Skeletal muscle satellite cell (primary cell): Measurements from ENCODE around the gene GPR35. TPM values are rescaled to one million over a fixed set of nuclear protein-coding genes. Genes with fewer than 3 reads are reported as not detected.

Experiments used
- H3K27me3 ChIP-seq: 2 replicates; pipeline ENCODE4 v1.7.0; 2013; ENCODE audit warnings: low read length; ENCODE audit not compliant: control insufficient read depth, insufficient read depth
- H3K36me3 ChIP-seq: 2 replicates; pipeline ENCODE4 v1.7.0; 2013; ENCODE audit warnings: mild to moderate bottlenecking, control low read depth, low read length; ENCODE audit not compliant: insufficient read depth
- H3K4me1 ChIP-seq: 2 replicates; pipeline ENCODE4 v1.7.0; 2013; ENCODE audit warnings: low read length; ENCODE audit not compliant: control insufficient read depth, insufficient read depth
- H3K4me2 ChIP-seq: 2 replicates; pipeline ENCODE4 v1.7.0; 2013; ENCODE audit warnings: mild to moderate bottlenecking, low read length
- H3K4me3 ChIP-seq: 2 replicates; pipeline ENCODE4 v1.7.0; 2013; ENCODE audit warnings: low read length
- H3K9ac ChIP-seq: 2 replicates; pipeline ENCODE4 v1.7.0; 2013; ENCODE audit warnings: mild to moderate bottlenecking, low read depth, low read length, moderate library complexity
- H3K9me3 ChIP-seq: replicated peaks from 2 replicates; pipeline ENCODE4 v1.7.0; 2013; ENCODE audit warnings: mild to moderate bottlenecking, control low read depth, low read length
- total RNA-seq: library from RNA; depleted of rRNA; stranded (reverse); fragments of >200 nt; gene quantifications from 2 replicates; pipeline ENCODE4 v1.2.3, GENCODE V29; 2012; rRNA removed

Gene GPR35, protein sequence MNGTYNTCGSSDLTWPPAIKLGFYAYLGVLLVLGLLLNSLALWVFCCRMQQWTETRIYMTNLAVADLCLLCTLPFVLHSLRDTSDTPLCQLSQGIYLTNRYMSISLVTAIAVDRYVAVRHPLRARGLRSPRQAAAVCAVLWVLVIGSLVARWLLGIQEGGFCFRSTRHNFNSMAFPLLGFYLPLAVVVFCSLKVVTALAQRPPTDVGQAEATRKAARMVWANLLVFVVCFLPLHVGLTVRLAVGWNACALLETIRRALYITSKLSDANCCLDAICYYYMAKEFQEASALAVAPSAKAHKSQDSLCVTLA
- total RNA-seq = under 0.01 TPM in 1 of 2 replicates, not detected in the other

DNA sequence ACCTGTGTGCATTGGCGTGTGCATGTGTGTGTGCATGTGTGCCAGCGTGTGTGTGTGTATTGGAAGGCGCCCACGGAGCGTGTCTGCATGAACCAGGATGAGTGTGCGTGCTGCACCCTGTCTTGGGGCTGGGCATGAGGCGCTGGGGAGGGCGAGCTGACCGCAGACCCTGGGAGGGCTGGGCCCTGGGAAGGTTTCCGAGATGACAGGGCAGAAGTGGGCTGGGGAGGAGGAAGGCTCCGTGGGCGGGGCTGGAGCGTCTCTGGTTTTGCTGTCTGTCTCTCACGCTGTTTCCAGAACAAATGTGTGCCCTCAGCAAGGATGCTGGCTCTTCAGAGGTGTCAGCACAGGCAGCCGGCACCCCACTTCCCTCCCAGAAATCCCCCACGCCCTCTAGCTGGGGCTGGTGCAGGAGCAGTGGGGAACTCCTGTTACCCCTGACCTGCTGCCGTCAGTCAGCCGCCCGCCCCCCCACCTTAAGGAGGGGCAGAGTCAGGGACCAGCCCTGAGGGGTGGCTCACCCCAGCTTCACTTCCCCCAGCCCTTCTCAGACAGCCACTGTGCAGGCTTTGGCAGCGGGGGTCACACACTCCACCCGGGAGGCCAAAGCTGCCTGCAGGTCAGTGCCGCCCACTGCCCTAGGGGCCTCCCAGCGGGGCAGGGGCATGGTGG is at the start of gene GPR35:
Gene GPR35 (plus strand): TSS at position 531 of the 672 bp plus-strand sequence. CDS start 4,473 bp downstream, outside the sequence.
- peak within 1 kb of the TSS; percentile 50 for H3K4me2 ChIP-seq
- no peaks in the 10 kb centered on the region for H3K9me3 ChIP-seq
- no peak within 1 kb of the TSS for H3K9ac ChIP-seq
- no peak within 1 kb of the TSS for H3K4me3 ChIP-seq
- H3K4me1 ChIP-seq = peaks cover 10% of the 10 kb centered on the region
- H3K27me3 ChIP-seq = peaks cover 13% of the 10 kb centered on the region
- no peaks in the 10 kb centered on the region for H3K36me3 ChIP-seq

DNA sequence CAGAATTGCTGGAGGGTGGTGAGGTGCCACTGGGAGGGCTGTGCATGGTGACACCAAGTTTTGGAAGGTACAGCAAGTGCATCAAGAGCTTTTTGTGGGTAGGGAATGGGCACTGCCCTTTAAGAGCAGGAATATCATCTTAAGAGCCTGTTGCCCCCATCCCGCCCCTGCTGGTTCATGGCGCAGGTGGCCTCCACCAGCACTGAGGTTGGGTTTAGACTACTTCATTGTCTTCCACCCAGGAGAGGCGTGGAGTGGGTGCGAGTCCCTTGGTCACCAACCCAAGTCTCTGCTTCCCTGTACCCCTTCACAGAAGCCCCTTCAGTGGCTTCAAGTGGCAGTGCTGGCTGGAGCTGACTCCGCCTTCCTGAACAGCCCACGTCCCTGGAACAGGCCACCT is 49.2 kb upstream of the GPR35 start:
- H3K4me2 ChIP-seq = no peak overlapping the region
- H3K4me1 ChIP-seq = peaks cover 18% of the 10 kb centered on the region
- H3K27me3 ChIP-seq = no peaks in the 10 kb centered on the region
- peaks cover 37% of the 10 kb centered on the region for H3K36me3 ChIP-seq
- H3K9me3 ChIP-seq = no peaks in the 10 kb centered on the region
- no peak overlapping the region for H3K9ac ChIP-seq
- no peak overlapping the region for H3K4me3 ChIP-seq

DNA sequence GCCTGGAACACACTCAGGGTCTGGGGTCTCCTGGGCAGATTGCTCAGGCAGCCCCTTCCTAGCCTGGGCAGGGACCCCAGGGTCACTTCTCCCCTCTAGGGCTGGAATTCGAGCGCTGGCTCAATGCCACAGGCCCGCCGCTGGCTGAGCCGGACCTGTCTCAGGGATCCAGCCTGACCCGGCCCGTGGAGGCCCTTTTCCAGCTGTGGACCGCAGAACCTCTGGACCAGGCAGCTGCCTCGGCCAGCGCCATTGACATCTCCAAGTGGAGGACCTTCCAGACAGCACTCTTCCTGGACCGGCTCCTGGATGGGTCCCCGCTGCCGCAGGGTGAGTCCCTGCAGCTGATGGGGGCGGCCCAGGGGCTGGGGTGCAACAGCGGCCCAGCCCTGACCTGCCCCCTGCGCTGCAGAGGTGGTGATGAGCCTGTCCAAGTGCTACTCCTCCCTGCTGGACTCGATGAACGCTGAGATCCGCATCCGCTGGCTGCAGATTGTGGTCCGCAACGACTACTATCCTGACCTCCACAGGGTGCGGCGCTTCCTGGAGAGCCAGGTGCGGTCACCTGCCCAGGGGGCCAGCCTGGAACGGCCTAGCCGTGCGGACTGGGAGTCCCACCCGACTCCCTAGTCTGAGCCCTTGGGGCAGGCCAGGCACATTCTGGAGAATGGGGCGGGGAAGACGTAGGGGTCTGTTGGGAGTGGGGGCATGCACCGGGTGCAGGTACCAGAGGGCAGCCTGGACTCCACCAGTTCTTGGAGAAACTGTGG is 48.7 kb upstream of the GPR35 start:
- Histone ChIP-seq H3K27me3 (no peaks in the 10 kb centered on the region), H3K9me3 (no peaks in the 10 kb centered on the region), H3K4me1 (peaks cover 18% of the 10 kb centered on the region), H3K9ac (no peak overlapping the region), H3K36me3 (peaks cover 37% of the 10 kb centered on the region), H3K4me2 (no peak overlapping the region), H3K4me3 (no peak overlapping the region)

DNA sequence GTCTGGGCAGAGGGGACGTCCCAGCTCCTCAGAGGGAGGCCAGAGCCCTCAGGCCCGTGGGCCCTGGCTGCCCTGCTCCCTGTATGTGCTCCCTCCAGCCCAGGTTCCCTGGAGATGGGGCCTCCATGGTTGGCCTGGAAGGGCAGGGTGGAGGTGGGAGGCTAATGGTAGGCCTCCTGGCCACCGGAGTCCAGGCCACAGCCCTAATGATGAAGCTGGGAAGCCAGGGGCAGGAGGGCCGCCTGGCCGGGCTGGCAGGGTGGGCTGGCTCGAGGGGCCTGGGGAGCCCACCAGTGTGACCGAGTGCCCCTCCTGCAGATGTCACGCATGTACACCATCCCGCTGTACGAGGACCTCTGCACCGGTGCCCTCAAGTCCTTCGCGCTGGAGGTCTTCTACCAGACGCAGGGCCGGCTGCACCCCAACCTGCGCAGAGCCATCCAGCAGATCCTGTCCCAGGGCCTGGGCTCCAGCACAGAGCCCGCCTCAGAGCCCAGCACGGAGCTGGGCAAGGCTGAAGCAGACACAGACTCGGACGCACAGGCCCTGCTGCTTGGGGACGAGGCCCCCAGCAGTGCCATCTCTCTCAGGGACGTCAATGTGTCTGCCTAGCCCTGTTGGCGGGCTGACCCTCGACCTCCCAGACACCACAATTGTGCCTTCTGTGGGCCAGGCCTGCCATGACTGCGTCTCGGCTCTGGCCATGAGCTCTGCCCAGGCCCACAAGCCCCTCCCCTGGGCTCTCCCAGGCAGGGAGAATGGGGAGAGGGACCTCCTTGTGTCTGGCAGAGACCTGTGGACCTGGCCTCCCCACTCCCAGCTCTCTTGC is 47.8 kb upstream of the GPR35 start:
- no peak overlapping the region for H3K4me3 ChIP-seq
- H3K9me3 ChIP-seq = no peaks in the 10 kb centered on the region
- H3K4me1 ChIP-seq = peaks cover 18% of the 10 kb centered on the region
- H3K36me3 ChIP-seq = peaks cover 37% of the 10 kb centered on the region
- H3K4me2 ChIP-seq = no peak overlapping the region
- H3K9ac ChIP-seq = no peak overlapping the region
- H3K27me3 ChIP-seq = no peaks in the 10 kb centered on the region

DNA sequence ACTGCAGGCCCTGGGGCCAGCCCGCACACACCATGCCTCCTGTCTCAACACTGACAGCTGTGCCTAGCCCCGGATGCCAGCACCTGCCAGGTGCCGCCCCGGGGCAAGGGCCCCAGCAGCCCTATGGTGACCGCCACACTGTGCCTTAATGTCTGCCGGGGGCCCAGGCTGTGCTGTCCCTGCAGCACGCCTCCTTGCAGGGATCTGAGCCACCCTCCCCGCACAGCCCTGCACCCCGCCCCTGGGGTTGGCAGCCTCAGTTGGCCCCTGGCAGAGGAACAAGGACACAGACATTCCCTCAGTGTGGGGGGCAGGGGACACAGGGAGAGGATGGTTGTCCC is 47.2 kb upstream of the GPR35 start:
- no peak overlapping the region for H3K4me3 ChIP-seq
- H3K9me3 ChIP-seq = no peaks in the 10 kb centered on the region
- no peak overlapping the region for H3K4me2 ChIP-seq
- H3K36me3 ChIP-seq = peaks cover 37% of the 10 kb centered on the region
- H3K27me3 ChIP-seq = no peaks in the 10 kb centered on the region
- no peak overlapping the region for H3K9ac ChIP-seq
- peaks cover 20% of the 10 kb centered on the region for H3K4me1 ChIP-seq

DNA sequence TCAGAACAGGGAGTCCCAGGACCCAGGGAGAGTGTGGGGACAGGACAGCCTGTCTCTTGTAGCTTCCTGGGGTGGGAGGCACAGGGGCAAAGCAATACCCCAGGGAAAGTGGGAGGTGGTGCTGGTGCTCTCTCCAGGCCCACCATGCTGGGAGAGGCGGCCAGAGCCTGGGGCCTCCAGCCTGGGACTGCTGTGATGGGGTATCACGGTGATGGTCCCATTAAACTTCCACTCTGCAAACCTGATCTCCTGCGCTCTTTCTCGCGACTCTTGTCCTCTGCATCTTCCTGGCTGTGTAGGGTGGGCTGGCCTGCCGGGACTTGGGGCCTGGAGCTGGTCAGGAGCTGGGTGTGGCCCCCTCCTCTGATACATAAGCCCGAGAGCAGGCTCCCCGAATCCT is 46.8 kb upstream of the GPR35 start:
- H3K4me3 ChIP-seq = no peak overlapping the region
- no peaks in the 10 kb centered on the region for H3K9me3 ChIP-seq
- peaks cover 21% of the 10 kb centered on the region for H3K4me1 ChIP-seq
- no peaks in the 10 kb centered on the region for H3K27me3 ChIP-seq
- no peak overlapping the region for H3K9ac ChIP-seq
- H3K4me2 ChIP-seq = no peak overlapping the region
- peaks cover 37% of the 10 kb centered on the region for H3K36me3 ChIP-seq

DNA sequence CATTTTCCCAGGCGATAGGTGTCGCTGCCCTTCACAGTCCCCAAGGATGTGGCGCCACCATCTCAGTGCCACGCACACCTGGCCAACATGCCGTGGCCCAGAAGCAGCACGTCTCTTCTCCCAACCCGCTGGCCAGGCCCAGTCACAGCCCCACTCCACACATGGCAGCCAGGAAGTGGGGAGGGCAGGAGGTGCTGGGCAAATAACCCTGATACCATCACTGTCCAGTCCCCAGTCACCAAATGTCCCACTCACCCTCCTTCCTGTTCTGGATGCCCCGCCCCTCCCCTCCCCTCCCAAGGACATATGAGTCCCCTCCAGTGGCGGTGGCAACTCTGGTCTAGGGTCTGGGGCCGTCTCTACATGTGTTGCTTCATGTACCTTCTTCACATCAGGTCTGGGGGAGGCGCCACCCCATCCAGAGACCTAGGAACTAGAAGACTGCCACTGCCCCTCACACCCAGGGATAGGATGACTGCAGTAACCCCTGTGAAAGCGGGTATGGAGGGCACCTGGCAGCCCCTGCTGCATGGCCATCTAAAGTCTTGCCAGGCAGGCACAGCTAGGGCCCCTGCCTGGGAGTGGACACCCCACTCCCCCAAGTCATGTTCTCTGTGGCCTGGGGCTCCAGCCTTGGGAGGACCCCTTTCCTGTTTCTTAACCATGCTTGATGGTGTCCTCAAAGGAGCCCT is 46.1 kb upstream of the GPR35 start:
- H3K4me2 ChIP-seq = peak overlapping the region; percentile 62
- H3K4me3 ChIP-seq = no peak overlapping the region
- no peak overlapping the region for H3K9ac ChIP-seq
- H3K4me1 ChIP-seq = peaks cover 21% of the 10 kb centered on the region
- peaks cover 37% of the 10 kb centered on the region for H3K36me3 ChIP-seq
- H3K27me3 ChIP-seq = no peaks in the 10 kb centered on the region
- no peaks in the 10 kb centered on the region for H3K9me3 ChIP-seq

DNA sequence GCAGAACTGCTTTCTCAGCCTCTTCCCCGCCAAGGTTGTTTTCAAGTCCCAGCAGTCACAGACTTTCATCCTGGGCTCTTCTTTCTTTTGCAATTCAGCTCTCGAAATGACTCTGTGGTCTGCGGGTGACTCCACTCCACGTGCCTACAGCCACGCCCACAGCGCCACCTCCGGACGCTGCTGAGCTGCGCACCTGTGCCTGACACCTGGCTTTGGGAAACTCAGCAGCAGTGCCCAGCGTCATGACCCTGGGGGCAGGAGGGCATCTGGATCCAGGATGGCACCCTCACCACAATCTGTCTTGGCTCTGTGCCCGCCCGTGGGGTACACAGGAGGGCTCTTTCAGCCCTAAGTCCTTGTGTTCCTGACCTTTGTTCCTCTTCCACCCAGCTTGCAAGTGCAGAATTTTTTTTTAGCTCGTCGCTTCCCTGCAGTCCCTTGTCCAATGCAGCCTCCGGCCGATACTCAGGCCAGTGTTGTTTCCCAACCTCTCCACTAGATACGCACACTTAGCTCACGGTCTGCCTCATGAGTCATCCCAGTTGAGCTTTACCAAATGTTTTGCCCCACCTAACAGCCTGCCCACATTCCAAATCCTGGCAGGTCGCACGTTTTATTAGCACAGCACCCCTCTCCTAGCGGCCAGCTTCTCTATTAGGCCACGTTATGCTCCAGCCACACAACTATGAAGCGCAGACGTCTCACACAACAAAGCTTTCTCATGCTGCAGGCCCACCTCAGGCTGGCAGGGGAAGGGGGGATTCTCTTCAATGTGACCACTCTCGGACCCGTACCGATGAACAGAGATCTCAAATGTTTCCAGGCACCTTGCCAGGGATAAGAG is 45.3 kb upstream of the GPR35 start:
- Histone ChIP-seq H3K36me3 (peaks cover 31% of the 10 kb centered on the region), H3K4me1 (peaks cover 27% of the 10 kb centered on the region), H3K9me3 (no peaks in the 10 kb centered on the region), H3K9ac (no peak overlapping the region), H3K27me3 (no peaks in the 10 kb centered on the region), H3K4me3 (peak overlapping the region; percentile 12), H3K4me2 (peak overlapping the region; percentile 62)

DNA sequence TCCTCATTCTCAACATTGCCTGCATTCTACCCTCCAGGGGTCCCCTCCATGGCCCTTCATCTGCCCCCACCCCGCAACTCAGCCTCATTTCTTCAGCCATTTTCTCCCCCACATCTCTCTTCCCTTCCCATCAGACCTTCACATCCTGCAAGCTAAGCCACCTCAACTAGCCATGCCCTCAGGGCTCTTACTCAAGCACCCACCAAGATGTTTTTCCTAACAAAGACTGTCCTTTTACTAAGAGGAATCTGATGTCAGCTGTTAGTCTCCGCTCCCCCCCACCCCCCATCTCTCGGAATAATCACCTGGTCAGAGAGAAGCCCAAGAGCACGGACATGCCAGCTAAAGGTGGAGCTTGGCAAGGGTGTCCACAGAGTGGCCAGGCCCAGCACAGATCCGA is 43.5 kb upstream of the GPR35 start:
- Histone ChIP-seq H3K9ac (no peak overlapping the region), H3K27me3 (no peaks in the 10 kb centered on the region), H3K36me3 (peaks cover 20% of the 10 kb centered on the region), H3K4me3 (no peak overlapping the region), H3K9me3 (no peaks in the 10 kb centered on the region), H3K4me1 (peaks cover 33% of the 10 kb centered on the region), H3K4me2 (no peak overlapping the region)

DNA sequence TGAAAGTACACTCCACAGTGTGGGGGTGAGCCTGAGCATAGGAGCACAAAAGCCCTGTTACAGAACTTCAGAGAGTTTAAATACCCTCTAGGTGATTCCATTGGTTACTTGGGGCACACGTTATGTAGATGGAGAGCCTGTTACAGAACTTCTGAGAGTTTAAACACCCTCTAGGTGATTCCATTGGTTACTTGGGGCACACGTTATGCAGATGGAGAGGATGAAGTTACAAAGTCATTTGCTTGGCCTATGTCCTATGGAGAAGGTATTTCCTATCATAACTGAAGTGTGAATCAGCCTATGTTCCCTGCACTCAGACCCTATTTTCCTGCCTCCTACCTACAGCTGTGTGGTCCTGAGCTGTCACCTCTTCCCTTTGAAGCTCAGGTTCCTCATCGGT is 42.5 kb upstream of the GPR35 start:
- Histone ChIP-seq H3K4me1 (peaks cover 40% of the 10 kb centered on the region), H3K4me3 (no peak overlapping the region), H3K4me2 (no peak overlapping the region), H3K9me3 (no peaks in the 10 kb centered on the region), H3K27me3 (no peaks in the 10 kb centered on the region), H3K36me3 (peaks cover 10% of the 10 kb centered on the region), H3K9ac (no peak overlapping the region)
